HG02759 (cell line): ENCODE data around the gene SKAP1.
"Not testable (repeated sequence)": the region's sequence is repeated elsewhere in the genome, so short reads cannot be mapped to it uniquely, and the experiment has no call there.

Source experiments
- ATAC-seq: cut with Tn5 transposase; IDR thresholded peaks from one replicate; pipeline ENCODE4 v1.9.1; 2021; ENCODE audit warnings: mild to moderate bottlenecking, moderate library complexity; ENCODE audit not compliant: unreplicated experiment

Gene SKAP1

GRCh38 chr17:48449335-48449734 lies 19.3 kb upstream of the SKAP1 start:
- not testable (repeated sequence) for ATAC-seq

GRCh38 chr17:48445248-48445620 lies 15.2 kb upstream of the SKAP1 start:
- no peak for ATAC-seq

- no peak for ATAC-seq
Measured at GRCh38 chr17:48444516-48445247, 14.7 kb upstream of the SKAP1 start.

- ATAC-seq: no peak
Measured at GRCh38 chr17:48443712-48444111, 13.7 kb upstream of the SKAP1 start.

GRCh38 chr17:48442819-48443218 lies 12.8 kb upstream of the SKAP1 start:
- no peak for ATAC-seq

- no peak for ATAC-seq
Measured at GRCh38 chr17:48441862-48442261, 11.8 kb upstream of the SKAP1 start.

- ATAC-seq: peak; percentile 68
Measured at GRCh38 chr17:48441231-48441711, 11.3 kb upstream of the SKAP1 start.

GRCh38 chr17:48440669-48441068 lies 10.7 kb upstream of the SKAP1 start:
- no peak for ATAC-seq

- no peak for ATAC-seq
Measured at GRCh38 chr17:48439875-48440505, 10.0 kb upstream of the SKAP1 start.

- ATAC-seq: peak; percentile 42
Measured at GRCh38 chr17:48439110-48439850, 9.3 kb upstream of the SKAP1 start.

GRCh38 chr17:48438516-48439061 lies 8.6 kb upstream of the SKAP1 start:
- no peak for ATAC-seq

- ATAC-seq: no peak
Measured at GRCh38 chr17:48433896-48434295, 3.9 kb upstream of the SKAP1 start.

- ATAC-seq: no peak
Measured at GRCh38 chr17:48432820-48433775, 3.1 kb upstream of the SKAP1 start.

- no peak for ATAC-seq
Measured at GRCh38 chr17:48429156-48429555, 858 bp downstream of the SKAP1 start.

- no peak for ATAC-seq
Measured at GRCh38 chr17:48427598-48427997, 2.4 kb downstream of the SKAP1 start.

- no peak for ATAC-seq
Measured at GRCh38 chr17:48426761-48427500, 3.1 kb downstream of the SKAP1 start.

- no peak for ATAC-seq
Measured at GRCh38 chr17:48426019-48426665, 3.9 kb downstream of the SKAP1 start.

- ATAC-seq: not testable (repeated sequence)
Measured at GRCh38 chr17:48422060-48422459, 8.0 kb downstream of the SKAP1 start.

GRCh38 chr17:48420823-48421222 lies 9.2 kb downstream of the SKAP1 start:
- no peak for ATAC-seq
